H9 (cell line): ENCODE measurements around the gene ALOX5AP. TPM values are rescaled to one million over a fixed set of nuclear protein-coding genes. Genes with fewer than 3 reads are reported as not detected.

ENCODE experiments used
- DNase-seq: peaks from one replicate; pipeline ENCODE4 v3.0.0-alpha.2; 2017
- H2AFZ ChIP-seq: one replicate; pipeline ENCODE4 v1.6.1; 2013; ENCODE audit warnings: mild to moderate bottlenecking, low read length, control low read depth, moderate library complexity
- H2AK5ac ChIP-seq: 2 replicates; pipeline ENCODE4 v1.6.1; 2013; ENCODE audit warnings: low read length, control low read depth, mixed read lengths; ENCODE audit not compliant: insufficient read length
- H2BK120ac ChIP-seq: one replicate; pipeline ENCODE4 v1.6.1; 2013; ENCODE audit warnings: low read depth, mild to moderate bottlenecking, low read length, control low read depth, inconsistent platforms; ENCODE audit not compliant: poor library complexity, severe bottlenecking
- H2BK12ac ChIP-seq: 2 replicates; pipeline ENCODE4 v1.6.1; 2013; ENCODE audit warnings: low read length, control low read depth, mixed read lengths, low read depth; ENCODE audit not compliant: insufficient read length
- H2BK15ac ChIP-seq: 2 replicates; pipeline ENCODE4 v1.6.1; 2013; ENCODE audit warnings: low read depth, low read length, control low read depth
- H2BK20ac ChIP-seq: one replicate; pipeline ENCODE4 v1.6.1; 2013; ENCODE audit warnings: low read depth, mild to moderate bottlenecking, low read length, control low read depth, inconsistent platforms; ENCODE audit not compliant: poor library complexity, severe bottlenecking
- H2BK5ac ChIP-seq: 2 replicates; pipeline ENCODE4 v1.6.1; 2013; ENCODE audit warnings: low read length, control low read depth, mixed read lengths; ENCODE audit not compliant: insufficient read length
- H3K14ac ChIP-seq: 2 replicates; pipeline ENCODE4 v1.6.1; 2013; ENCODE audit warnings: low read length, control low read depth; ENCODE audit not compliant: insufficient read depth
- H3K18ac ChIP-seq: 2 replicates; pipeline ENCODE4 v1.6.1; 2013; ENCODE audit warnings: low read depth, mild to moderate bottlenecking, mixed read lengths, low read length, control low read depth; ENCODE audit not compliant: insufficient read length
- H3K23ac ChIP-seq: 2 replicates; pipeline ENCODE4 v1.6.1; 2013; ENCODE audit warnings: low read length, control low read depth, mixed read lengths, low read depth; ENCODE audit not compliant: insufficient read length
- H3K23me2 ChIP-seq: 2 replicates; pipeline ENCODE4 v1.6.1; 2013; ENCODE audit warnings: low read depth, mild to moderate bottlenecking, mixed read lengths, low read length, control low read depth; ENCODE audit not compliant: insufficient read length, poor library complexity, severe bottlenecking
- H3K27ac ChIP-seq: 2 replicates; pipeline ENCODE4 v1.5.1; 2013; ENCODE audit warnings: low read length, control low read depth, mixed read lengths, low read depth; ENCODE audit not compliant: insufficient read length
- H3K27me3 ChIP-seq: 2 replicates; pipeline ENCODE4 v1.6.1; 2013; ENCODE audit warnings: low read length, control low read depth, inconsistent platforms; ENCODE audit not compliant: insufficient read depth
- H3K4ac ChIP-seq: 2 replicates; pipeline ENCODE4 v1.6.1; 2013; ENCODE audit warnings: low read depth, mild to moderate bottlenecking, control low read depth, inconsistent platforms, low read length, moderate library complexity
- H3K4me1 ChIP-seq: 2 replicates; pipeline ENCODE4 v1.6.1; 2013; ENCODE audit warnings: low read length, control low read depth, inconsistent platforms; ENCODE audit not compliant: insufficient read depth
- H3K4me2 ChIP-seq: 2 replicates; pipeline ENCODE4 v1.6.1; 2013; ENCODE audit warnings: low read length, control low read depth, mixed read lengths; ENCODE audit not compliant: insufficient read length, insufficient read depth
- H3K56ac ChIP-seq: 2 replicates; pipeline ENCODE4 v1.6.1; 2013; ENCODE audit warnings: low read depth, mild to moderate bottlenecking, mixed read lengths, low read length, control low read depth; ENCODE audit not compliant: insufficient read length
- H3K79me1 ChIP-seq: 2 replicates; pipeline ENCODE4 v1.6.1; 2013; ENCODE audit warnings: low read depth, mild to moderate bottlenecking, moderate library complexity, low read length, control low read depth, inconsistent platforms; ENCODE audit not compliant: insufficient read depth, poor library complexity, severe bottlenecking
- H3K79me2 ChIP-seq: 2 replicates; pipeline ENCODE4 v1.6.1; 2013; ENCODE audit warnings: low read length, control low read depth, inconsistent platforms; ENCODE audit not compliant: insufficient read depth
- H3K9ac ChIP-seq: 2 replicates; pipeline ENCODE4 v1.6.1; 2013; ENCODE audit warnings: low read length, control low read depth, mixed read lengths; ENCODE audit not compliant: insufficient read length; ENCODE audit errors: extremely low read depth
- H3K9me3 ChIP-seq: one replicate; pipeline ENCODE4 v1.6.1; 2013; ENCODE audit warnings: low read depth, low read length, inconsistent platforms; ENCODE audit not compliant: control insufficient read depth
- H3T11ph ChIP-seq: one replicate; pipeline ENCODE4 v1.6.1; 2013; ENCODE audit warnings: mild to moderate bottlenecking, low read length, control low read depth, inconsistent platforms
- H4K20me1 ChIP-seq: one replicate; pipeline ENCODE4 v1.6.1; 2013; ENCODE audit not compliant: control insufficient read depth, insufficient read length, insufficient read depth
- H4K5ac ChIP-seq: 2 replicates; pipeline ENCODE4 v1.6.1; 2013; ENCODE audit warnings: low read depth, mild to moderate bottlenecking, mixed read lengths, low read length, control low read depth; ENCODE audit not compliant: insufficient read length
- H4K8ac ChIP-seq: replicated peaks from 2 replicates; pipeline ENCODE4 v1.6.1; 2013; ENCODE audit warnings: low read length, control low read depth, mixed read lengths, low read depth; ENCODE audit not compliant: insufficient read length
- H4K91ac ChIP-seq: 2 replicates; pipeline ENCODE4 v1.6.1; 2013; ENCODE audit warnings: low read depth, mild to moderate bottlenecking, moderate library complexity, mixed read lengths, low read length, control low read depth; ENCODE audit not compliant: insufficient read length
- H3K27ac Mint-ChIP-seq, 3 experiments: 2 replicates in 2 of 3; 3 replicates in 1 of 3; pipeline ENCODE4 v1.8.0; 2020 to 2021; ENCODE audit warnings: mixed read lengths in 3 of 3, mild to moderate bottlenecking in 1 of 3, moderate library complexity in 1 of 3
- H3K27me3 Mint-ChIP-seq: 2 replicates; pipeline ENCODE4 v1.8.0; 2021; ENCODE audit warnings: low read depth, mild to moderate bottlenecking, moderate library complexity, mixed read lengths
- H3K36me3 Mint-ChIP-seq, 3 experiments: 2 replicates in 2 of 3; 3 replicates in 1 of 3; pipeline ENCODE4 v1.8.0; 2020 to 2021; ENCODE audit warnings: low read depth in 3 of 3, mixed read lengths in 3 of 3; ENCODE audit not compliant: insufficient read depth in 1 of 3
- H3K4me1 Mint-ChIP-seq, 2 experiments: 2 replicates each; pipeline ENCODE4 v1.8.0; 2020; ENCODE audit warnings: mixed read lengths in 2 of 2
- H3K4me3 Mint-ChIP-seq, 2 experiments: 2 replicates in 1 of 2; 3 replicates in 1 of 2; pipeline ENCODE4 v1.8.0; 2020 to 2021; ENCODE audit warnings: mild to moderate bottlenecking in 2 of 2, mixed read lengths in 2 of 2, moderate library complexity in 1 of 2
- H3K9me3 Mint-ChIP-seq, 2 experiments: 2 replicates in 1 of 2; 3 replicates in 1 of 2; pipeline ENCODE4 v1.8.0; 2020; ENCODE audit warnings: mild to moderate bottlenecking in 2 of 2, mixed read lengths in 2 of 2, moderate library complexity in 1 of 2
- WGBS: extraction: QIAGEN DNeasy Blood & Tissue Kit; methylation state at CpG from one replicate; pipeline ENCODE4 v1.1.7; 2013; ENCODE audit warnings: missing lambda C conversion rate, low lambda C conversion rate, mixed read lengths; ENCODE audit not compliant: insufficient read length; ENCODE audit errors: extremely low coverage; 5-methylcytosine and 5-hydroxymethylcytosine counted together
- total RNA-seq: library from RNA; stranded (reverse); gene quantifications from 2 replicates; pipeline ENCODE4 v1.2.1, GENCODE V29; 2021
- TF ChIP-seq, protein P1 (sequence below): fragments of 200-600 bp; sonication (generic); conservative IDR thresholded peaks from 3 replicates; pipeline ENCODE4 v1.8.0; 2021; ENCODE audit warnings: antibody characterized with exemption, mild to moderate bottlenecking

Gene ALOX5AP
- total RNA-seq, 1 experiment from 2014 or later: not detected

GRCh38 chr13:30790592-30790991 is 55.2 kb downstream of the ALOX5AP start:
- Mint-ChIP-seq H3K4me3 (no peak overlapping the region), H3K9me3 (no peaks in the 10 kb centered on the region), H3K4me1 (peaks cover 4 to 5% of the 10 kb centered on the region in 2 experiments; a peak in 2 of 4 replicates), H3K27ac (no peak overlapping the region; a peak in 1 of 7 replicates), H3K36me3 (no peaks in the 10 kb centered on the region), H3K27me3 (no peaks in the 10 kb centered on the region)
- Histone ChIP-seq H2BK120ac (no peak overlapping the region), H3K4me1 (no peaks in the 10 kb centered on the region), H3K4ac (no peak overlapping the region), H3K23me2 (no peaks in the 10 kb centered on the region), H3K79me2 (no peaks in the 10 kb centered on the region), H3K27me3 (no peaks in the 10 kb centered on the region), H4K20me1 (no peaks in the 10 kb centered on the region), H2BK12ac (no peak overlapping the region), H3K18ac (no peak overlapping the region), H3K79me1 (no peaks in the 10 kb centered on the region), H3K56ac (no peak overlapping the region), H4K5ac (no peak overlapping the region), H2AK5ac (no peak overlapping the region), H2BK5ac (no peak overlapping the region), H3K27ac (no peak overlapping the region), H2BK15ac (no peak overlapping the region), H3K14ac (no peak overlapping the region), H4K8ac (no peak overlapping the region), H2AFZ (no peak overlapping the region), H3T11ph (no peak overlapping the region), H3K9me3 (no peaks in the 10 kb centered on the region), H3K4me2 (no peak overlapping the region), H3K9ac (no peak overlapping the region), H4K91ac (no peak overlapping the region), H3K23ac (no peak overlapping the region), H2BK20ac (no peak overlapping the region)
- WGBS: no CpG with 5 or more reads among the region's 2 CpGs
- TF ChIP-seq, protein P1, sequence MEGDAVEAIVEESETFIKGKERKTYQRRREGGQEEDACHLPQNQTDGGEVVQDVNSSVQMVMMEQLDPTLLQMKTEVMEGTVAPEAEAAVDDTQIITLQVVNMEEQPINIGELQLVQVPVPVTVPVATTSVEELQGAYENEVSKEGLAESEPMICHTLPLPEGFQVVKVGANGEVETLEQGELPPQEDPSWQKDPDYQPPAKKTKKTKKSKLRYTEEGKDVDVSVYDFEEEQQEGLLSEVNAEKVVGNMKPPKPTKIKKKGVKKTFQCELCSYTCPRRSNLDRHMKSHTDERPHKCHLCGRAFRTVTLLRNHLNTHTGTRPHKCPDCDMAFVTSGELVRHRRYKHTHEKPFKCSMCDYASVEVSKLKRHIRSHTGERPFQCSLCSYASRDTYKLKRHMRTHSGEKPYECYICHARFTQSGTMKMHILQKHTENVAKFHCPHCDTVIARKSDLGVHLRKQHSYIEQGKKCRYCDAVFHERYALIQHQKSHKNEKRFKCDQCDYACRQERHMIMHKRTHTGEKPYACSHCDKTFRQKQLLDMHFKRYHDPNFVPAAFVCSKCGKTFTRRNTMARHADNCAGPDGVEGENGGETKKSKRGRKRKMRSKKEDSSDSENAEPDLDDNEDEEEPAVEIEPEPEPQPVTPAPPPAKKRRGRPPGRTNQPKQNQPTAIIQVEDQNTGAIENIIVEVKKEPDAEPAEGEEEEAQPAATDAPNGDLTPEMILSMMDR: no peak
- no peak for DNase-seq
